HG03520 (cell line): Measurements from ENCODE around the gene KLHL9.

Experiments used
- ATAC-seq: cut with Tn5 transposase; IDR thresholded peaks from one replicate; pipeline ENCODE4 v1.9.1; 2021; ENCODE audit warnings: mild to moderate bottlenecking, moderate library complexity; ENCODE audit not compliant: unreplicated experiment

Gene KLHL9

GRCh38 chr9:21320465-21320864, 14.7 kb downstream of the KLHL9 start:
- ATAC-seq: no peak

- ATAC-seq: peak; percentile 85
Measured at GRCh38 chr9:21317956-21318923, 17.0 kb downstream of the KLHL9 start.

GRCh38 chr9:21316860-21317259, 18.3 kb downstream of the KLHL9 start:
- no peak for ATAC-seq

- no peak for ATAC-seq
Measured at GRCh38 chr9:21316032-21316842, 19.0 kb downstream of the KLHL9 start.

GRCh38 chr9:21314152-21314551, 21.1 kb downstream of the KLHL9 start:
- no peak for ATAC-seq

- ATAC-seq: no peak
Measured at GRCh38 chr9:21311889-21312288, 23.3 kb downstream of the KLHL9 start.

GRCh38 chr9:21305213-21305612, 30.0 kb downstream of the KLHL9 start, which contains the start of gene IFNA5:
IFNA5 (minus strand) TSS chr9:21305313; CDS start chr9:21305256, 57 bp downstream.
- no peak for ATAC-seq

- no peak for ATAC-seq
Measured at GRCh38 chr9:21295992-21296391, 39.2 kb downstream of the KLHL9 start.

- peak; percentile 74 for ATAC-seq
Measured at GRCh38 chr9:21294904-21295538, 40.2 kb downstream of the KLHL9 start.

GRCh38 chr9:21294364-21294774, 40.8 kb downstream of the KLHL9 start:
- ATAC-seq: peak; percentile 48

GRCh38 chr9:21289848-21290247, 45.4 kb downstream of the KLHL9 start:
- ATAC-seq: no peak

- no peak for ATAC-seq
Measured at GRCh38 chr9:21287280-21287679, 47.9 kb downstream of the KLHL9 start.

GRCh38 chr9:21286659-21287058, 48.5 kb downstream of the KLHL9 start:
- no peak for ATAC-seq

GRCh38 chr9:21286099-21286498, 49.1 kb downstream of the KLHL9 start:
- no peak for ATAC-seq

GRCh38 chr9:21281275-21281674, 53.9 kb downstream of the KLHL9 start:
- ATAC-seq: no peak
